DOHH2 (cell line): ENCODE measurements around the gene KIF18B.

ENCODE experiments used
- H3F3A ChIP-seq: fragments of 200-600 bp; sonication (generic), shearing (Covaris generic); 2 replicates; pipeline ENCODE4 v1.6.0; 2016; ENCODE audit warnings: antibody characterized with exemption, mild to moderate bottlenecking; ENCODE audit not compliant: control insufficient read depth, insufficient read depth
- H3K27ac ChIP-seq: fragments of 200-600 bp; sonication (generic); 2 replicates; pipeline ENCODE4 v1.5.1; 2014; ENCODE audit warnings: low read depth, mild to moderate bottlenecking, low read length, moderate library complexity
- H3K27me3 ChIP-seq: fragments of 200-600 bp; sonication (generic); 2 replicates; pipeline ENCODE4 v1.6.1; 2014; ENCODE audit warnings: mild to moderate bottlenecking, low read length, mixed read lengths; ENCODE audit not compliant: control insufficient read depth
- H3K36me3 ChIP-seq: fragments of 200-600 bp; sonication (generic); 2 replicates; pipeline ENCODE4 v1.6.1; 2014; ENCODE audit warnings: mild to moderate bottlenecking, low read length, moderate library complexity, mixed read lengths; ENCODE audit not compliant: control insufficient read depth
- H3K4me1 ChIP-seq: fragments of 200-600 bp; sonication (generic); 2 replicates; pipeline ENCODE4 v1.6.1; 2014; ENCODE audit warnings: mild to moderate bottlenecking, low read length, mixed read lengths; ENCODE audit not compliant: control insufficient read depth
- H3K4me2 ChIP-seq: fragments of 200-600 bp; sonication (generic); 2 replicates; pipeline ENCODE4 v1.6.0; 2014; ENCODE audit warnings: mild to moderate bottlenecking, low read length, moderate library complexity
- H3K4me3 ChIP-seq: fragments of 200-600 bp; sonication (generic); 2 replicates; pipeline ENCODE4 v1.5.1; 2014; ENCODE audit warnings: mild to moderate bottlenecking, low read length, mixed read lengths
- H3K79me2 ChIP-seq: fragments of 200-600 bp; sonication (generic); 2 replicates; pipeline ENCODE4 v1.6.1; 2014; ENCODE audit warnings: mild to moderate bottlenecking, low read length, mixed read lengths; ENCODE audit not compliant: control insufficient read depth
- H3K9me2 ChIP-seq: fragments of 200-600 bp; sonication (generic); replicated peaks from 2 replicates; pipeline ENCODE4 v1.6.1; 2014; ENCODE audit warnings: mild to moderate bottlenecking, low read length, mixed read lengths; ENCODE audit not compliant: control insufficient read depth
- H3K9me3 ChIP-seq: fragments of 200-600 bp; sonication (generic); 2 replicates; pipeline ENCODE4 v1.6.1; 2014; ENCODE audit warnings: antibody characterized with exemption, low read length, mixed read lengths; ENCODE audit not compliant: control insufficient read depth, insufficient read depth
- H4K20me1 ChIP-seq: fragments of 200-600 bp; sonication (generic); 2 replicates; pipeline ENCODE4 v1.6.0; 2014; ENCODE audit warnings: low read depth, mild to moderate bottlenecking, antibody characterized with exemption, low read length, moderate library complexity; ENCODE audit not compliant: control insufficient read depth, insufficient read depth
- EZH2phosphoT487 ChIP-seq: fragments of 200-600 bp; sonication (generic); IDR thresholded peaks from 2 replicates; pipeline ENCODE4 v1.6.1; 2017; ENCODE audit warnings: borderline replicate concordance, mild to moderate bottlenecking, antibody characterized with exemption, low read length, moderate library complexity, mixed read lengths
- TF ChIP-seq, protein P1 (sequence below): fragments of 200-600 bp; sonication (generic); IDR thresholded peaks from one replicate; pipeline ENCODE4 v1.5.1; 2014; ENCODE audit warnings: antibody characterized with exemption, mild to moderate bottlenecking, low read depth, low read length; ENCODE audit not compliant: poor library complexity, severe bottlenecking

The KIF18B gene

DNA sequence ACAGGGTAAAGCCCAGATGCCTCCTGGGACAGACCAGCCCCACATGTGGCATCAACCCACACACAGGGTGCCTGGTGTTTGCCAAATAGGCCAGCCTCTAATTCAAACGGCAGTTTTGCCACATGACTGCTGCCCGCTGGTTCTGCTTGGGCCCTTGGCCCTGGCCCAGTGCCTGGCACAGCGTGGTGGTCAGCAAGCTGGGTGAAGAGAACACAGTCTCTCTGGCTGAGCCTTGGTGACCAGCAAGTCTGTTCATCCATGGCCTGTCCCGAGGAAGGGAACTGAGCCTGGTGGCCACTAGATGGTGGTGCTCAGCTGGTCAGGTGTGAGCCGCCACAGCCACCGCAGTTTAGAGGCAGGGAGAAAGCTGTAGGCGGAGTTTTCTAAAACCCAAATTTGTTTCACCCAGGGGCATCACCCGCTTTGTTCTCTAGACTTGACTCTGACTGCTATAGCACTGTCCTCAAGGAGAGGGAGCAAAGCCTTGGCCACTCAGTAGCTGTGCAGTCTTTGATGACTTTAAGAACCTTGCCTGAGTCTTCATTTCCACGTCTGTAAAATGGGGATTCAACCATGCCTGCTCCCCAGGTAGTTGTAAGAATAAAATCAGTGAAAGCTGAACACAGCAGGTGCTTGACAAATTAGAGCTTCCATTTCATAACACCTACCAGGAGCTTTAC lies 27.5 kb downstream of the KIF18B start:
- H3F3A ChIP-seq, result peaks cover 7% of the 10 kb centered on the region
- no peaks in the 10 kb centered on the region for H3K9me3 ChIP-seq
- no peak for TF ChIP-seq EZH2phosphoT487
- TF ChIP-seq, protein P1, sequence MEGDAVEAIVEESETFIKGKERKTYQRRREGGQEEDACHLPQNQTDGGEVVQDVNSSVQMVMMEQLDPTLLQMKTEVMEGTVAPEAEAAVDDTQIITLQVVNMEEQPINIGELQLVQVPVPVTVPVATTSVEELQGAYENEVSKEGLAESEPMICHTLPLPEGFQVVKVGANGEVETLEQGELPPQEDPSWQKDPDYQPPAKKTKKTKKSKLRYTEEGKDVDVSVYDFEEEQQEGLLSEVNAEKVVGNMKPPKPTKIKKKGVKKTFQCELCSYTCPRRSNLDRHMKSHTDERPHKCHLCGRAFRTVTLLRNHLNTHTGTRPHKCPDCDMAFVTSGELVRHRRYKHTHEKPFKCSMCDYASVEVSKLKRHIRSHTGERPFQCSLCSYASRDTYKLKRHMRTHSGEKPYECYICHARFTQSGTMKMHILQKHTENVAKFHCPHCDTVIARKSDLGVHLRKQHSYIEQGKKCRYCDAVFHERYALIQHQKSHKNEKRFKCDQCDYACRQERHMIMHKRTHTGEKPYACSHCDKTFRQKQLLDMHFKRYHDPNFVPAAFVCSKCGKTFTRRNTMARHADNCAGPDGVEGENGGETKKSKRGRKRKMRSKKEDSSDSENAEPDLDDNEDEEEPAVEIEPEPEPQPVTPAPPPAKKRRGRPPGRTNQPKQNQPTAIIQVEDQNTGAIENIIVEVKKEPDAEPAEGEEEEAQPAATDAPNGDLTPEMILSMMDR, result peak; percentile 68
- peaks cover 5% of the 10 kb centered on the region; the same call in 1 of the 2 replicates for H3K27me3 ChIP-seq
- H3K9me2 ChIP-seq, result no peaks in the 10 kb centered on the region
- H3K4me2 ChIP-seq, result peak overlapping the region; percentile 4; the same call in 1 of the 2 replicates
- no peak overlapping the region for H3K4me3 ChIP-seq
- no peaks in the 10 kb centered on the region for H3K36me3 ChIP-seq
- peaks cover 13% of the 10 kb centered on the region for H3K4me1 ChIP-seq
- 0 out of 2 replicates have a peak, but pooled peaks cover 3% of the 10 kb centered on the region for H4K20me1 ChIP-seq
- no peaks in the 10 kb centered on the region for H3K79me2 ChIP-seq
- H3K27ac ChIP-seq, result no peak overlapping the region

DNA sequence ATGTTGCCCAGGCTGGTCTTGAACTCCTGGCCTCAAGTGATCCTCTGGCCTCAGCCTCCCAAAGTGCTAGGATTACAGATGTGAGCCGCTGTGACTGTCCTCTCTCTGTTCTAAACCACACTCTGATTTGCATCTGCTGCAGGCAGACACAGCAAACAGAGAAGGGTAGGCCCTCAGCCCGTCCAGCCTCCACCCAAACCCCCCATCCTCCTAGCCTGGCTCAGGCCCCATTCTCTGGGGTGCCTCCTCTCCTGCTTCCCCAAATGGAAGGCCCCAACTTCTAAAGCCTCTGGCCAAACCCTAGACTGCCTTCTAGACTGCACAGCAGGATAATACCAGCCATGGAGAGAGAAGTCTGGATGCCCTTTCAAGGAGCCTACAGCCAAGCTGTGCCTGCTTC lies 28.2 kb downstream of the KIF18B start:
- TF ChIP-seq, protein P1, result no peak
- TF ChIP-seq EZH2phosphoT487, result no peak
- Histone ChIP-seq H3K4me3 (no peak overlapping the region), H3K36me3 (no peaks in the 10 kb centered on the region), H3K9me3 (no peaks in the 10 kb centered on the region), H4K20me1 (0 out of 2 replicates have a peak, but pooled peaks cover 3% of the 10 kb centered on the region), H3K9me2 (no peaks in the 10 kb centered on the region), H3K79me2 (no peaks in the 10 kb centered on the region), H3K27ac (no peak overlapping the region), H3K27me3 (peaks cover 10% of the 10 kb centered on the region; the same call in 1 of the 2 replicates), H3K4me2 (no peak overlapping the region), H3K4me1 (peaks cover 15% of the 10 kb centered on the region), H3F3A (peaks cover 7% of the 10 kb centered on the region)

DNA sequence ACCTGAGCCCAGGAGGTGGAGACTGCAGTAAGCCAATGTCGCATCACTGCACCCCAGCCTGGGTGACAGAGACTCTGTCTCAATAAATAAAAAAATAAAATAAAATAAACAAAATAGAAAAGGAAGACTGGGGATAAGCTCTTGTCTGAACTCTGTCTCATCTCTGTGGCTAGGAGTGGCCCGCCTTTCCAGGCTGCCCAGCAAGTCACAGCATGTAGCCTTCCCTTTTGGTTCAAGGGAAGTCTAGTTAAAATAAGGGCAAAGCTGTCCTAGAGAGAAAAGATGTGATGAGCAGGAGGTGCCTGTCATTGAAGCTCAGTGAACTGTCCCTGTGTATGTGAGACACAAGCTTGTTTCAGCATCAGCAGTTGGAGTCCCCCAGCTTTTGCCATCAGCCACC lies 29.6 kb downstream of the KIF18B start:
- no peaks in the 10 kb centered on the region for H4K20me1 ChIP-seq
- no peaks in the 10 kb centered on the region for H3K79me2 ChIP-seq
- no peak overlapping the region for H3K4me2 ChIP-seq
- H3K9me2 ChIP-seq, result no peaks in the 10 kb centered on the region
- no peaks in the 10 kb centered on the region for H3K36me3 ChIP-seq
- TF ChIP-seq, protein P1, result no peak
- no peak for TF ChIP-seq EZH2phosphoT487
- H3F3A ChIP-seq, result peaks cover 2% of the 10 kb centered on the region; the same call in 1 of the 2 replicates
- H3K27ac ChIP-seq, result no peak overlapping the region
- H3K27me3 ChIP-seq, result peaks cover 21% of the 10 kb centered on the region
- no peak overlapping the region for H3K4me3 ChIP-seq
- no peaks in the 10 kb centered on the region for H3K9me3 ChIP-seq
- H3K4me1 ChIP-seq, result peaks cover 28% of the 10 kb centered on the region
